HepG2 (cell line): ENCODE measurements around the gene NEURL2. TPM values are rescaled to one million over a fixed set of nuclear protein-coding genes. Genes with fewer than 3 reads are reported as not detected.

Experiments used
- ADNP ChIP-seq: sonication (generic); formaldehyde crosslinking; IDR thresholded peaks from 2 replicates; pipeline ENCODE4 v1.4.0; 2020; ENCODE audit warnings: missing genetic modification reagents
- ARNT2 ChIP-seq: sonication (generic); formaldehyde crosslinking; IDR thresholded peaks from 2 replicates; pipeline ENCODE4 v1.8.0; 2022; ENCODE audit warnings: mild to moderate bottlenecking, low read depth, missing genetic modification reagents, moderate library complexity
- BATF2 ChIP-seq: sonication (generic); formaldehyde crosslinking; IDR thresholded peaks from 2 replicates; pipeline ENCODE4 v1.8.0; 2022; ENCODE audit warnings: mild to moderate bottlenecking, missing genetic modification reagents, moderate library complexity
- CBX2 ChIP-seq, 2 experiments: fragments of 200-600 bp in 1 of 2; sonication (generic); formaldehyde crosslinking in 1 of 2; IDR thresholded peaks; 2 replicates each; pipeline versions ENCODE4 v1.7.0 to v1.8.1; 2018 to 2022; ENCODE audit warnings: low read depth in 2 of 2, low read length in 1 of 2, mild to moderate bottlenecking in 1 of 2, missing genetic modification reagents in 1 of 2
- CREM ChIP-seq, 2 experiments: sonication (generic) in 1 of 2; formaldehyde crosslinking in 1 of 2; IDR thresholded peaks; 2 replicates each; pipeline versions ENCODE4 v1.4.0 to v1.6.1; 2016 to 2020; ENCODE audit warnings: antibody characterized with exemption in 1 of 2, mild to moderate bottlenecking in 1 of 2, missing genetic modification reagents in 1 of 2
- HMG20A ChIP-seq: IDR thresholded peaks from 2 replicates; pipeline ENCODE4 v1.6.1; 2016; ENCODE audit warnings: borderline replicate concordance
- HMGA1 ChIP-seq: sonication (generic); formaldehyde crosslinking; conservative IDR thresholded peaks from 2 replicates; pipeline ENCODE4 v1.4.0; 2020; ENCODE audit warnings: missing genetic modification reagents
- KLF15 ChIP-seq: sonication (generic); formaldehyde crosslinking; IDR thresholded peaks from 2 replicates; pipeline ENCODE4 v1.8.1; 2023; ENCODE audit warnings: borderline replicate concordance, mild to moderate bottlenecking, inconsistent platforms, missing genetic modification reagents, mixed read lengths
- MBD4 ChIP-seq: IDR thresholded peaks from 2 replicates; pipeline ENCODE4 v1.6.1; 2012; ENCODE audit warnings: low read length, inconsistent platforms, borderline replicate concordance
- NFYC ChIP-seq: IDR thresholded peaks from 2 replicates; pipeline ENCODE4 v1.6.1; 2016; ENCODE audit warnings: missing genetic modification reagents, missing compliant biosample characterization
- REXO4 ChIP-seq: sonication (generic); formaldehyde crosslinking; IDR thresholded peaks from 2 replicates; pipeline ENCODE4 v1.8.0; 2022; ENCODE audit warnings: missing genetic modification reagents, mild to moderate bottlenecking, borderline replicate concordance
- SETDB1 ChIP-seq: sonication (generic); formaldehyde crosslinking; IDR thresholded peaks from 2 replicates; pipeline ENCODE4 v1.5.1; 2020; ENCODE audit warnings: missing genetic modification reagents, mild to moderate bottlenecking, borderline replicate concordance
- SRF ChIP-seq: IDR thresholded peaks from 2 replicates; pipeline ENCODE4 v1.6.1; 2011; ENCODE audit warnings: mild to moderate bottlenecking, low read depth, low read length, moderate library complexity
- STAT5B ChIP-seq: sonication (generic); formaldehyde crosslinking; IDR thresholded peaks from 2 replicates; pipeline ENCODE4 v1.4.0; 2020; ENCODE audit warnings: missing genetic modification reagents
- ZFP62 ChIP-seq: sonication (generic); formaldehyde crosslinking; IDR thresholded peaks from 2 replicates; pipeline ENCODE4 v1.4.0; 2020; ENCODE audit warnings: missing genetic modification reagents
- ZMAT3 ChIP-seq: sonication (generic); formaldehyde crosslinking; conservative IDR thresholded peaks from 2 replicates; pipeline ENCODE4 v1.7.0; 2021; ENCODE audit warnings: missing genetic modification reagents
- ZMYM2 ChIP-seq: sonication (generic); formaldehyde crosslinking; IDR thresholded peaks from 2 replicates; pipeline ENCODE4 v1.8.0; 2022; ENCODE audit warnings: mild to moderate bottlenecking, missing genetic modification reagents
- ZNF138 ChIP-seq: sonication (generic); formaldehyde crosslinking; IDR thresholded peaks from 2 replicates; pipeline ENCODE4 v1.5.0; 2020; ENCODE audit warnings: mild to moderate bottlenecking, low read depth, missing genetic modification reagents
- ZNF275 ChIP-seq: sonication (generic); formaldehyde crosslinking; IDR thresholded peaks from 2 replicates; pipeline ENCODE4 v1.8.0; 2022; ENCODE audit warnings: missing genetic modification reagents, mild to moderate bottlenecking, inconsistent platforms, borderline replicate concordance
- ZNF674 ChIP-seq: sonication (generic); formaldehyde crosslinking; IDR thresholded peaks from 2 replicates; pipeline ENCODE4 v1.5.0; 2020; ENCODE audit warnings: low read depth, mild to moderate bottlenecking, missing genetic modification reagents
- ZNF781 ChIP-seq: sonication (generic); formaldehyde crosslinking; IDR thresholded peaks from 2 replicates; pipeline ENCODE4 v1.5.1; 2020; ENCODE audit warnings: borderline replicate concordance, mild to moderate bottlenecking, missing genetic modification reagents; ENCODE audit errors: not compliant biosample characterization
- ZNF839 ChIP-seq: sonication (generic); formaldehyde crosslinking; IDR thresholded peaks from 2 replicates; pipeline ENCODE4 v1.4.0; 2020; ENCODE audit warnings: missing genetic modification reagents, mild to moderate bottlenecking, borderline replicate concordance
- polyA plus RNA-seq, 8 experiments: library from polyadenylated mRNA; depleted of rRNA in 3 of 8; stranded (reverse) in 7 of 8; unstranded in 1 of 8; fragments of >200 nt; fragmentation: Illumina TruSeq in 4 of 8; extraction: Trizol in 4 of 8; gene quantifications; 2 replicates each; pipeline versions ENCODE4 v1.2.1 to v1.2.3, GENCODE V29; 2011 to 2016; ENCODE audit warnings: low read depth in 4 of 8, missing spikeins in 1 of 8, mixed read lengths in 1 of 8; ENCODE audit not compliant: insufficient read depth in 1 of 8
- total RNA-seq, 5 experiments: library from RNA; depleted of rRNA; stranded (reverse); fragments of >200 nt; fragmentation: Illumina TruSeq; extraction: Trizol; gene quantifications; 2 replicates each; pipeline ENCODE4 v1.2.3, GENCODE V29; 2016; ENCODE audit warnings: low read depth in 1 of 5
- TF ChIP-seq, protein P1 (sequence below): sonication (generic); formaldehyde crosslinking; IDR thresholded peaks from 2 replicates; pipeline ENCODE4 v1.4.0; 2020; ENCODE audit warnings: missing genetic modification reagents, borderline replicate concordance
- TF ChIP-seq, protein P2 (sequence below): sonication (generic); formaldehyde crosslinking; IDR thresholded peaks from 2 replicates; pipeline ENCODE4 v1.8.0; 2022; ENCODE audit warnings: mild to moderate bottlenecking, missing genetic modification reagents

The NEURL2 gene
- total and polyA plus RNA-seq, 2 of the 13 experiments (the other 11 are each of a cell fraction or from before 2014, with no cell fraction given), result 7.2 to 9.7 TPM

DNA sequence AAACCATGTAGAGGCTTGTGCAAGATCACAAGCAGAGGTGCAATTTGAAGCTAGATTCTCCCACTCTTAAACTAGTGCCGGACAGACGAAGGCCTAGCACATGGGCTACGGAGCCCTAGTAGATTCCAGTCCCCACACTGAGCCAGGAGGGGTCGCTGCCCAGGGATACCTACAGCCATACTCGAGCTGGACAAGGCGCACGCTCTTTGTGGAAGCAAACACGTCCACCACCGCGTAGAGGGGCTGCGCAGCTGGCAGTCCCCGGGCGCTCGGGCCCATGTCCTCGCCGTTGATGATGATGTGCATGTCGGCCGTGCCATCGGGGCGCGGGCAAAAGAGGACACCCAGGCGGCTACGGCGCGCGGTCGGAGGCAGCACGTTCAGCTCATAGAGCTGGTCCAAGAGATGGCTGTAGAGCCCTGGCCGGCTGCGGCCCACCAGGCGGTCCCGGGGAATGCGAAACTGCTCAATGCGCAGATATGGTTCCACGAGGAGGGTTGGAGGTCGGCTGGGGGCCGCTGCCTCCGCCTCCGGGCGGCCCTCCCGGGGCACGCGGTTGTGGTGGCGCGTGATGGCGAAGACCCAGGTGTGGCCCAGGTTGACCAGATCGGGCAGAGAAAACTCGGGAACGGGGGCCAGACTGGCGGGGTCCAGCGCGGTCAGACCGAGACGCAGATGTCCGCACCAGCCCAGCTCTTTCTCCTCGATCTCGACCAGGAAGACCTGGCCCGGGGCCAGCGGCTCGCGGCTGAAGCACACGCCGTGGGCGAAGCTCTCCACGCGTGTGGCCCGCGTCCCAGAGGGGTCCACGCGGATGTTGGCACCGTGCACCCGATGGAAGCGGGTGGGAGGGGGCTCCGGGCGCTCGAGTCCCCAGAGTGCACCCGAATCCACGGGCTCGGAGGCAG is 677 bp downstream of the NEURL2 start (continued):
- TF ChIP-seq BATF2 (CRISPR knock-in tag), result no peak
- no peak for TF ChIP-seq ADNP
- TF ChIP-seq SETDB1 (CRISPR knock-in tag), result peak; percentile 84
- peak; percentile 57; the same call in 1 of the 2 replicates for TF ChIP-seq ZMYM2 (CRISPR knock-in tag)
- no peak; the same call in 1 of the 2 replicates for TF ChIP-seq ZFP62 (CRISPR knock-in tag)
- TF ChIP-seq ZNF781 (CRISPR knock-in tag), result peak; percentile 18
- TF ChIP-seq ZMAT3 (CRISPR knock-in tag), result peak; percentile 80
- TF ChIP-seq CREM (IDR thresholded peaks at IDR 0.05), result no peak; the same call in 1 of the 2 replicates
- TF ChIP-seq CREM (CRISPR knock-in tag; IDR thresholded peaks at IDR 0.05), result no peak
- TF ChIP-seq ZNF275 (CRISPR knock-in tag), result peak; percentile 82; the same call in 1 of the 2 replicates
- TF ChIP-seq SRF, result no peak
- TF ChIP-seq CBX2 (IDR thresholded peaks at IDR 0.05; ENCODE audit: low read depth, low read length), result no peak; the same call in 1 of the 2 replicates
- 0 out of 2 replicates have a peak, but pooled peaks have one; percentile 10 for TF ChIP-seq CBX2 (CRISPR knock-in tag; IDR thresholded peaks at IDR 0.05; ENCODE audit: low read depth)
- no peak for TF ChIP-seq REXO4
- TF ChIP-seq ZNF839 (CRISPR knock-in tag), result peak; percentile 22; the same call in 1 of the 2 replicates
- TF ChIP-seq ZNF674 (CRISPR knock-in tag), result 0 out of 2 replicates have a peak, but pooled peaks have one; percentile 60
- no peak for TF ChIP-seq NFYC
- 0 out of 2 replicates have a peak, but pooled peaks have one; percentile 55 for TF ChIP-seq ZNF138
- TF ChIP-seq STAT5B (CRISPR knock-in tag), result peak; percentile 55; the same call in 1 of the 2 replicates
- no peak for TF ChIP-seq ARNT2 (CRISPR knock-in tag)
- TF ChIP-seq, protein P1, sequence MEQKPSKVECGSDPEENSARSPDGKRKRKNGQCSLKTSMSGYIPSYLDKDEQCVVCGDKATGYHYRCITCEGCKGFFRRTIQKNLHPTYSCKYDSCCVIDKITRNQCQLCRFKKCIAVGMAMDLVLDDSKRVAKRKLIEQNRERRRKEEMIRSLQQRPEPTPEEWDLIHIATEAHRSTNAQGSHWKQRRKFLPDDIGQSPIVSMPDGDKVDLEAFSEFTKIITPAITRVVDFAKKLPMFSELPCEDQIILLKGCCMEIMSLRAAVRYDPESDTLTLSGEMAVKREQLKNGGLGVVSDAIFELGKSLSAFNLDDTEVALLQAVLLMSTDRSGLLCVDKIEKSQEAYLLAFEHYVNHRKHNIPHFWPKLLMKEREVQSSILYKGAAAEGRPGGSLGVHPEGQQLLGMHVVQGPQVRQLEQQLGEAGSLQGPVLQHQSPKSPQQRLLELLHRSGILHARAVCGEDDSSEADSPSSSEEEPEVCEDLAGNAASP (CRISPR knock-in tag), result peak; percentile 88
- no peak for TF ChIP-seq MBD4
- TF ChIP-seq, protein P2, sequence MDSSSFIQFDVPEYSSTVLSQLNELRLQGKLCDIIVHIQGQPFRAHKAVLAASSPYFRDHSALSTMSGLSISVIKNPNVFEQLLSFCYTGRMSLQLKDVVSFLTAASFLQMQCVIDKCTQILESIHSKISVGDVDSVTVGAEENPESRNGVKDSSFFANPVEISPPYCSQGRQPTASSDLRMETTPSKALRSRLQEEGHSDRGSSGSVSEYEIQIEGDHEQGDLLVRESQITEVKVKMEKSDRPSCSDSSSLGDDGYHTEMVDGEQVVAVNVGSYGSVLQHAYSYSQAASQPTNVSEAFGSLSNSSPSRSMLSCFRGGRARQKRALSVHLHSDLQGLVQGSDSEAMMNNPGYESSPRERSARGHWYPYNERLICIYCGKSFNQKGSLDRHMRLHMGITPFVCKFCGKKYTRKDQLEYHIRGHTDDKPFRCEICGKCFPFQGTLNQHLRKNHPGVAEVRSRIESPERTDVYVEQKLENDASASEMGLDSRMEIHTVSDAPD (CRISPR knock-in tag), result no peak
- peak; percentile 16; the same call in 1 of the 2 replicates for TF ChIP-seq HMG20A (CRISPR knock-in tag)
- TF ChIP-seq KLF15, result peak; percentile 64; the same call in 1 of the 2 replicates
- no peak for TF ChIP-seq HMGA1 (CRISPR knock-in tag)
